Measurements from ENCODE around the gene LYRM9.
A peak's percentile ranks its signal among the peaks of the same experiment; 100 is the strongest.

The LYRM9 gene

DNA sequence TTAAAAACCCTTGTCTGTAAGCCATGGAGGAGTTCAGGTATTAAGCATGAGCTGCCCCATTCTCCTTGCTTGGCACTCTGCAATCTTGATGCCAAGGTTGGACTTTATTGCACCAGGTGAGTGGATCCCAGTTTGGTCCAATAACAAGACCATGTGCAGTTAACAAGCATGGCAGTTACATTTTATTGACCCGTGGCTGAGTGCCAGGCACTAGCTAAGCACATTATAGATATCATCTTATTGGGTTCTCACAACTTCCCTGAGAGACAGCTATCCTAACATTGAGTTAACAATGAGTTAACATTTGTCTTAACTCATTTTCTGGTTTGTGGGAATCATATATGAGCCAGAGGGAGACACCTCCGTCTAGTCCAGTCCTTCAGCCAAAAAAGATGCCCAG lies 21.8 kb downstream of the LYRM9 start:
- Histone ChIP-seq H4K8ac (ENCODE audit: low read depth, low read length) (no peak overlapping the region), H3K27ac (ENCODE audit: low read depth, low read length) (no peak overlapping the region), H2BK5ac (ENCODE audit: low read depth, low read length, poor library complexity) (no peak overlapping the region), H3K79me2 (ENCODE audit: control insufficient read depth, insufficient read depth, low read length, poor library complexity) (no peaks in the 10 kb centered on the region), H3K36me3 (ENCODE audit: control insufficient read depth in 1 of 2, insufficient read depth in 2 of 2, low read length in 2 of 2) (no peaks in the 10 kb centered on the region), H3K4me2 (ENCODE audit: low read length) (no peak overlapping the region), H3K23ac (ENCODE audit: low read length) (no peak overlapping the region), H3K14ac (ENCODE audit: low read length) (no peak overlapping the region), H3K27me3 (ENCODE audit: insufficient read depth, low read length) (no peaks in the 10 kb centered on the region), H3K4me1 (ENCODE audit: control insufficient read depth in 1 of 2, insufficient read depth in 2 of 2, low read length in 2 of 2) (peaks cover 0 to 2% of the 10 kb centered on the region in 2 experiments), H2BK120ac (ENCODE audit: insufficient read depth, low read length, poor library complexity) (no peak overlapping the region), H3K4ac (ENCODE audit: low read depth, low read length) (no peak overlapping the region), H2BK12ac (ENCODE audit: low read length) (peak overlapping the region; percentile 13), H4K91ac (ENCODE audit: low read depth, low read length) (no peak overlapping the region), H3K9me3 (ENCODE audit: insufficient read depth, low read depth, low read length) (peaks cover under 1% of the 10 kb centered on the region), H2AFZ (ENCODE audit: insufficient read depth, low read length, poor library complexity) (no peak overlapping the region), H3K9ac (ENCODE audit: low read length) (no peak overlapping the region), H3K4me3 (ENCODE audit: low read depth, low read length) (no peak overlapping the region), H4K12ac (ENCODE audit: low read depth, low read length) (no peak overlapping the region), H2AK5ac (ENCODE audit: low read length) (no peak overlapping the region), H3K79me1 (ENCODE audit: low read length) (no peaks in the 10 kb centered on the region), H3K18ac (ENCODE audit: low read length) (no peak overlapping the region)
- WGBS (ENCODE audit: extremely low coverage, insufficient coverage, insufficient read length): no CpG with 5 or more reads among the region's 2 CpGs
- no peak for DNase-seq

GRCh38 chr17:27870345-27870744 lies 22.8 kb downstream of the LYRM9 start:
- no peak overlapping the region for H2AFZ ChIP-seq (ENCODE audit: insufficient read depth, low read length, poor library complexity)
- H4K91ac ChIP-seq (ENCODE audit: low read depth, low read length): no peak overlapping the region
- no peak overlapping the region for H4K8ac ChIP-seq (ENCODE audit: low read depth, low read length)
- H3K4me3 ChIP-seq (ENCODE audit: low read depth, low read length): no peak overlapping the region
- no peak overlapping the region for H3K23ac ChIP-seq (ENCODE audit: low read length)
- H3K14ac ChIP-seq (ENCODE audit: low read length): no peak overlapping the region
- H3K4me1 ChIP-seq (ENCODE audit: control insufficient read depth in 1 of 2, insufficient read depth in 2 of 2, low read length in 2 of 2): peaks cover 0 to 2% of the 10 kb centered on the region in 2 experiments
- H3K9me3 ChIP-seq (ENCODE audit: insufficient read depth, low read depth, low read length): no peaks in the 10 kb centered on the region
- DNase-seq: no peak
- H3K79me2 ChIP-seq (ENCODE audit: control insufficient read depth, insufficient read depth, low read length, poor library complexity): no peaks in the 10 kb centered on the region
- no peak overlapping the region for H3K4me2 ChIP-seq (ENCODE audit: low read length)
- no CpG with 5 or more reads among the region's 2 CpGs for WGBS (ENCODE audit: extremely low coverage, insufficient coverage, insufficient read length)
- H3K4ac ChIP-seq (ENCODE audit: low read depth, low read length): no peak overlapping the region
- no peak overlapping the region for H2BK120ac ChIP-seq (ENCODE audit: insufficient read depth, low read length, poor library complexity)
- no peaks in the 10 kb centered on the region for H3K79me1 ChIP-seq (ENCODE audit: low read length)
- no peak overlapping the region for H3K9ac ChIP-seq (ENCODE audit: low read length)
- H3K36me3 ChIP-seq (ENCODE audit: control insufficient read depth in 1 of 2, insufficient read depth in 2 of 2, low read length in 2 of 2): no peaks in the 10 kb centered on the region
- H4K12ac ChIP-seq (ENCODE audit: low read depth, low read length): no peak overlapping the region
- H2BK12ac ChIP-seq (ENCODE audit: low read length): no peak overlapping the region
- H3K18ac ChIP-seq (ENCODE audit: low read length): no peak overlapping the region
- H2BK5ac ChIP-seq (ENCODE audit: low read depth, low read length, poor library complexity): no peak overlapping the region
- no peak overlapping the region for H2AK5ac ChIP-seq (ENCODE audit: low read length)
- H3K27me3 ChIP-seq (ENCODE audit: insufficient read depth, low read length): no peaks in the 10 kb centered on the region
- H3K27ac ChIP-seq (ENCODE audit: low read depth, low read length): no peak overlapping the region

DNA sequence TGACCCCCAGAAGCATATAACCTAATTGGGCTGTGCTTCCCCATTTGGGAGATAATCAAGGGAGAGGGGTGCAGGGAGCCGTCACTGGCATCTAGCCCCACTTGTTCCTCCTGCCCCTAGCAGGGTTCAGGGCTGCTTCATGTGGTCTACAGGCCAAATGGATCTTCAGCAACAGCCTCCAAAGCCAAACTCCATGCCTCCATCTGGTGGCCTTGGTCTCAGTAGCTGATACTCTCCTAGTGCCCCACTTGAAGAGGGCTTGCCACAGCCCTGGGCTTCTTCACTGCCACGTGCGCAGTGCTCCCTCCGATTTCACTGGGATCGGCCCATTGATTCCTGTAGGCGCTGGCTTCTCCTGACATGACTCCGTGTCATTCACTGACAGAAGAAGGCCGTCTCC lies 24.6 kb downstream of the LYRM9 start:
- H3K4me2 ChIP-seq (ENCODE audit: low read length): no peak overlapping the region
- no peak overlapping the region for H3K4me3 ChIP-seq (ENCODE audit: low read depth, low read length)
- H4K91ac ChIP-seq (ENCODE audit: low read depth, low read length): no peak overlapping the region
- DNase-seq: no peak
- H3K27me3 ChIP-seq (ENCODE audit: insufficient read depth, low read length): no peaks in the 10 kb centered on the region
- H2BK5ac ChIP-seq (ENCODE audit: low read depth, low read length, poor library complexity): no peak overlapping the region
- no peak overlapping the region for H3K14ac ChIP-seq (ENCODE audit: low read length)
- no peak overlapping the region for H4K12ac ChIP-seq (ENCODE audit: low read depth, low read length)
- H3K9ac ChIP-seq (ENCODE audit: low read length): no peak overlapping the region
- H2AK5ac ChIP-seq (ENCODE audit: low read length): no peak overlapping the region
- no peaks in the 10 kb centered on the region for H3K36me3 ChIP-seq (ENCODE audit: control insufficient read depth in 1 of 2, insufficient read depth in 2 of 2, low read length in 2 of 2)
- H2BK120ac ChIP-seq (ENCODE audit: insufficient read depth, low read length, poor library complexity): no peak overlapping the region
- no peak overlapping the region for H3K27ac ChIP-seq (ENCODE audit: low read depth, low read length)
- H4K8ac ChIP-seq (ENCODE audit: low read depth, low read length): no peak overlapping the region
- no CpG with 5 or more reads among the region's 8 CpGs for WGBS (ENCODE audit: extremely low coverage, insufficient coverage, insufficient read length)
- no peak overlapping the region for H2AFZ ChIP-seq (ENCODE audit: insufficient read depth, low read length, poor library complexity)
- H3K4me1 ChIP-seq (ENCODE audit: control insufficient read depth in 1 of 2, insufficient read depth in 2 of 2, low read length in 2 of 2): no peaks in the 10 kb centered on the region
- H3K23ac ChIP-seq (ENCODE audit: low read length): no peak overlapping the region
- H3K79me1 ChIP-seq (ENCODE audit: low read length): no peaks in the 10 kb centered on the region
- H3K4ac ChIP-seq (ENCODE audit: low read depth, low read length): no peak overlapping the region
- no peak overlapping the region for H3K18ac ChIP-seq (ENCODE audit: low read length)
- no peaks in the 10 kb centered on the region for H3K9me3 ChIP-seq (ENCODE audit: insufficient read depth, low read depth, low read length)
- H3K79me2 ChIP-seq (ENCODE audit: control insufficient read depth, insufficient read depth, low read length, poor library complexity): no peaks in the 10 kb centered on the region
- H2BK12ac ChIP-seq (ENCODE audit: low read length): no peak overlapping the region

DNA sequence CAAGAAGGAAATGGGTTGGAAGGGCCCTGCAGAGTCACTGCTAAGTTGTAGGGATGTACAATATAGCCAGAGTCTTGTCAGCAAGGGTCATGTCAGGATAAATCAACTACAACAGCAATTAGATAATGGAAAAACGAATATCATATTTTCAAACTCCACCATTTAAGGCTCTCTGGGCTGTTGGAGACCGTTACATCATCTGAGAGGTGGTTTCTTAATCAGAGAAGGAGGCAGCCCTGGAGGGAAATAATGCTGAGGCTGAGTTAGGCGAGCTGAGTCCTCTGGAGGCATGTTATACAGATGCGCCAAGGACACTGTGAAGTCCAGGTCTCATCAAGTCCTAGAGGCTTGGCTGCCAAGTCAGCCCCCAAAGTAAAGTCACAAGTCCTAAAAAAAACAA lies 30.3 kb downstream of the LYRM9 start:
- Histone ChIP-seq H3K4me2 (ENCODE audit: low read length) (no peak overlapping the region), H3K4me3 (ENCODE audit: low read depth, low read length) (no peak overlapping the region), H2BK5ac (ENCODE audit: low read depth, low read length, poor library complexity) (no peak overlapping the region), H3K4me1 (ENCODE audit: control insufficient read depth in 1 of 2, insufficient read depth in 2 of 2, low read length in 2 of 2) (no peaks in the 10 kb centered on the region), H3K18ac (ENCODE audit: low read length) (no peak overlapping the region), H2BK12ac (ENCODE audit: low read length) (no peak overlapping the region), H3K4ac (ENCODE audit: low read depth, low read length) (no peak overlapping the region), H3K79me1 (ENCODE audit: low read length) (no peaks in the 10 kb centered on the region), H2BK120ac (ENCODE audit: insufficient read depth, low read length, poor library complexity) (no peak overlapping the region), H3K9me3 (ENCODE audit: insufficient read depth, low read depth, low read length) (no peaks in the 10 kb centered on the region), H4K8ac (ENCODE audit: low read depth, low read length) (no peak overlapping the region), H3K9ac (ENCODE audit: low read length) (no peak overlapping the region), H2AK5ac (ENCODE audit: low read length) (no peak overlapping the region), H3K36me3 (ENCODE audit: control insufficient read depth in 1 of 2, insufficient read depth in 2 of 2, low read length in 2 of 2) (no peaks in the 10 kb centered on the region), H3K27me3 (ENCODE audit: insufficient read depth, low read length) (no peaks in the 10 kb centered on the region), H3K79me2 (ENCODE audit: control insufficient read depth, insufficient read depth, low read length, poor library complexity) (no peaks in the 10 kb centered on the region), H4K91ac (ENCODE audit: low read depth, low read length) (no peak overlapping the region), H3K23ac (ENCODE audit: low read length) (no peak overlapping the region), H3K14ac (ENCODE audit: low read length) (no peak overlapping the region), H4K12ac (ENCODE audit: low read depth, low read length) (no peak overlapping the region), H3K27ac (ENCODE audit: low read depth, low read length) (no peak overlapping the region), H2AFZ (ENCODE audit: insufficient read depth, low read length, poor library complexity) (no peak overlapping the region)
- peak; percentile 33 to 63 for DNase-seq
- no CpG with 5 or more reads among the region's 4 CpGs for WGBS (ENCODE audit: extremely low coverage, insufficient coverage, insufficient read length)
